Breast epithelium (tissue), 4 donors: ENCODE measurements around the gene TCF4. TPM values are rescaled to one million over a fixed set of nuclear protein-coding genes. Genes with fewer than 3 reads are reported as not detected.

ENCODE experiments used
- DNase-seq, 2 donors: peaks; one replicate each; pipeline ENCODE4 v3.0.0-alpha.2; 2019; ENCODE audit warnings: low spot score in 2 of 2
- H3K27ac ChIP-seq, 2 donors: fragments of 200-600 bp; sonication (generic) in 1 of 2; one replicate each; pipeline ENCODE4 v1.5.1; 2016 to 2019; ENCODE audit warnings: mild to moderate bottlenecking in 1 of 2
- H3K27me3 ChIP-seq, 2 donors: fragments of 200-600 bp; sonication (generic) in 1 of 2; one replicate each; pipeline versions ENCODE4 v1.5.1 to v1.6.0; 2017 to 2019; ENCODE audit warnings: control low read depth in 1 of 2, mild to moderate bottlenecking in 1 of 2
- H3K36me3 ChIP-seq: fragments of 200-600 bp; one replicate; pipeline ENCODE4 v1.5.1; 2019
- H3K4me1 ChIP-seq, 2 donors: fragments of 200-600 bp; sonication (generic); one replicate each; pipeline ENCODE4 v1.5.1; 2016 to 2019; ENCODE audit warnings: control low read depth in 1 of 2
- H3K4me3 ChIP-seq, 3 donors: fragments of 200-600 bp; sonication (generic); 1 replicate in 2 of 3; 2 replicates in 1 of 3; pipeline ENCODE4 v1.5.1; 2016 to 2019; ENCODE audit warnings: mild to moderate bottlenecking in 3 of 3, moderate library complexity in 2 of 3
- H3K9me3 ChIP-seq, 2 donors: fragments of 200-600 bp; sonication (generic) in 1 of 2; one replicate each; pipeline ENCODE4 v1.5.1; 2016 to 2019; ENCODE audit warnings: control low read depth in 1 of 2
- CTCF ChIP-seq, 3 donors: fragments of 450-650 bp; IDR thresholded peaks; one replicate each; pipeline ENCODE4 v1.5.1; 2016 to 2017; ENCODE audit warnings: antibody characterized with exemption in 3 of 3, mild to moderate bottlenecking in 3 of 3, moderate library complexity in 3 of 3
- POLR2A ChIP-seq: fragments of 450-650 bp; IDR thresholded peaks from one replicate; pipeline ENCODE4 v1.6.1; 2016; ENCODE audit warnings: antibody characterized with exemption, mild to moderate bottlenecking, moderate library complexity
- POLR2AphosphoS5 ChIP-seq, 3 donors: sonication (generic); formaldehyde crosslinking; IDR thresholded peaks; one replicate each; pipeline ENCODE4 v1.6.1; 2017; ENCODE audit warnings: antibody characterized with exemption in 3 of 3
- intact Hi-C: fragments of 100-400 bp; cut with DNase I; formaldehyde crosslinking; loops from one replicate; pipeline ENCODE4 v1.15.1; 2023; ENCODE audit warnings: low total_unique reads
- total RNA-seq, 3 donors: library from RNA; depleted of rRNA; stranded (reverse); fragments of >200 nt; gene quantifications; one replicate each; pipeline ENCODE4 v1.1.0, GENCODE V29; 2016

TCF4 gene
- total RNA-seq, 3 donors from 2014 or later, result 79.6 to 133 (median 114) TPM

GRCh38 chr18:55289048-55289447 lies 298.9 kb downstream of the TCF4 start:
- Histone ChIP-seq H3K36me3 (no peaks in the 10 kb centered on the region), H3K27me3 (no peaks in the 10 kb centered on the region), H3K27ac (peak overlapping the region in 1 of 2 donors; percentile 25), H3K9me3 (no peaks in the 10 kb centered on the region), H3K4me1 (no peaks in the 10 kb centered on the region), H3K4me3 (no peak overlapping the region)
- no peak for DNase-seq
- TF ChIP-seq POLR2A, result no peak
- no peak for TF ChIP-seq POLR2AphosphoS5 (IDR thresholded peaks at IDR 0.05)
- TF ChIP-seq CTCF (IDR thresholded peaks at IDR 0.05), result no peak
- intact Hi-C loops, result no loop called here

- intact Hi-C loops, result no loop called here
- H3K9me3 ChIP-seq, result no peaks in the 10 kb centered on the region
- no peak for DNase-seq
- H3K36me3 ChIP-seq, result no peaks in the 10 kb centered on the region
- peak overlapping the region in 1 of 2 donors; percentile 25 for H3K27ac ChIP-seq
- H3K27me3 ChIP-seq, result no peaks in the 10 kb centered on the region
- no peaks in the 10 kb centered on the region for H3K4me1 ChIP-seq
- TF ChIP-seq CTCF (IDR thresholded peaks at IDR 0.05) (no peak), POLR2AphosphoS5 (IDR thresholded peaks at IDR 0.05) (no peak), POLR2A (no peak)
- no peak overlapping the region for H3K4me3 ChIP-seq
Observed at GRCh38 chr18:55287935-55288868, 299.8 kb downstream of the TCF4 start.

- DNase-seq, result no peak
- Histone ChIP-seq H3K27ac (no peak overlapping the region), H3K4me1 (no peaks in the 10 kb centered on the region), H3K9me3 (no peaks in the 10 kb centered on the region), H3K36me3 (no peaks in the 10 kb centered on the region), H3K27me3 (no peaks in the 10 kb centered on the region), H3K4me3 (no peak overlapping the region)
- no peak for TF ChIP-seq POLR2AphosphoS5 (IDR thresholded peaks at IDR 0.05)
- TF ChIP-seq CTCF (IDR thresholded peaks at IDR 0.05), result no peak
- TF ChIP-seq POLR2A, result no peak
- intact Hi-C loops, result no loop called here
Observed at GRCh38 chr18:55287149-55287806, 300.7 kb downstream of the TCF4 start.

- Histone ChIP-seq H3K4me1 (no peaks in the 10 kb centered on the region), H3K9me3 (no peaks in the 10 kb centered on the region), H3K27me3 (no peaks in the 10 kb centered on the region), H3K27ac (no peak overlapping the region), H3K36me3 (no peaks in the 10 kb centered on the region), H3K4me3 (no peak overlapping the region)
- intact Hi-C loops, result no loop called here
- TF ChIP-seq CTCF (IDR thresholded peaks at IDR 0.05) (no peak), POLR2AphosphoS5 (IDR thresholded peaks at IDR 0.05) (no peak), POLR2A (no peak)
- DNase-seq, result no peak
Observed at GRCh38 chr18:55286257-55286825, 301.7 kb downstream of the TCF4 start.
